Brain microvascular endothelial cell (primary cell): ENCODE measurements around the gene CRBN.

Experiments used
- DNase-seq: peaks from one replicate; pipeline ENCODE4 v3.0.0-alpha.2; 2020
- H3K27ac ChIP-seq: fragments of 250-450 bp; sonication (Bioruptor Pico); 2 replicates; pipeline ENCODE4 v1.5.1; 2020; ENCODE audit warnings: mild to moderate bottlenecking, moderate library complexity
- H3K27me3 ChIP-seq: fragments of 250-450 bp; sonication (Bioruptor Pico); replicated peaks from 2 replicates; pipeline ENCODE4 v1.5.1; 2020; ENCODE audit warnings: mild to moderate bottlenecking
- H3K36me3 ChIP-seq: fragments of 250-450 bp; sonication (Bioruptor Pico); replicated peaks from 2 replicates; pipeline ENCODE4 v1.5.1; 2020; ENCODE audit warnings: mild to moderate bottlenecking
- H3K4me3 ChIP-seq: 2 replicates; pipeline ENCODE4 v1.5.1; 2011; ENCODE audit warnings: low read depth, mild to moderate bottlenecking, control low read depth, low read length, moderate library complexity
- in situ Hi-C: cut with HindIII; loops from 2 replicates; pipeline ENCODE4 v1.10.0; 2017; ENCODE audit warnings: low sequenced_read_pairs, low pct_ligation_motif_present
- TF ChIP-seq, protein P1 (sequence below): IDR thresholded peaks from 2 replicates; pipeline ENCODE4 v1.5.1; 2011; ENCODE audit warnings: low read depth, mild to moderate bottlenecking, moderate library complexity, low read length, control low read depth, inconsistent platforms; ENCODE audit errors: missing control alignments

Gene CRBN

DNA sequence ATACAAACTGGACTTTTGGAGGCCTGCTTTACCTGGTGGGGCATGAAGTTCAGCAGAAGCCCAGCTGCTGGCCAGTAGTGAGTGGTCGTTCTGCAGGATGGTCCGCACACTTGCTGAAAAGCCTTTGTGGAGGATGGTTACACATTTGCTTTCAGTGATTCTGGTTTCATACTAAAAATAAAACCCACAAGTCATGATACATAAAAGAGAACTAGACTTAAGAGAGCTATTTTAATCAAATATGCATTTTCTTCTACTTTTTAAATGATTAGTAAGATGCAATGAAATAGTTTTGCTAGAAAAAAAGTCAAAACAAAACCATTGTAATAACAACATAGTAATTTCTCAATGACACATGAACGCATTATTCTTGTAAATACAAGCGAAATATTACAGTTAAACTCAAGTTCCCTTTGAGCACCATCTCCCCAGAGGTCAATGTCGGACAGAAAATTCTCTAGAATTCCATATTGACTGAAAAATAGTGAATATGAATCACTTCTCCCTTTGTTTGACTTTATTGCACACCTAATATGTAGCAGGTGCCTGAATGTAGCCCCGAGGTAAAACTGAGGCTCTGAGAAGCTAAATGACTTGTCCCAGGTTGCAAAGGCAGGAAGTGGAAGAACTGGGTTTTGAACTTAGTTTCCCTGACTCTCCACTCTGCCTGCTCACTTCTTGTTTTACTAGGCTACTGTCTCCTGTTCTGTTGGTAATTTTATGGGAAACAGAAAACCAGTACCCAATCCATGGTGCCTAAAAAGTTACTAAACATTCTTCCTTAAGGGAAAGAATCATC lies 77.6 kb downstream of the CRBN start:
- H3K4me3 ChIP-seq = no peak overlapping the region
- H3K27me3 ChIP-seq = no peaks in the 10 kb centered on the region
- no peak overlapping the region for H3K27ac ChIP-seq
- H3K36me3 ChIP-seq = no peaks in the 10 kb centered on the region
- no peak for DNase-seq
- in situ Hi-C loops = no loop called here
- TF ChIP-seq, protein P1, sequence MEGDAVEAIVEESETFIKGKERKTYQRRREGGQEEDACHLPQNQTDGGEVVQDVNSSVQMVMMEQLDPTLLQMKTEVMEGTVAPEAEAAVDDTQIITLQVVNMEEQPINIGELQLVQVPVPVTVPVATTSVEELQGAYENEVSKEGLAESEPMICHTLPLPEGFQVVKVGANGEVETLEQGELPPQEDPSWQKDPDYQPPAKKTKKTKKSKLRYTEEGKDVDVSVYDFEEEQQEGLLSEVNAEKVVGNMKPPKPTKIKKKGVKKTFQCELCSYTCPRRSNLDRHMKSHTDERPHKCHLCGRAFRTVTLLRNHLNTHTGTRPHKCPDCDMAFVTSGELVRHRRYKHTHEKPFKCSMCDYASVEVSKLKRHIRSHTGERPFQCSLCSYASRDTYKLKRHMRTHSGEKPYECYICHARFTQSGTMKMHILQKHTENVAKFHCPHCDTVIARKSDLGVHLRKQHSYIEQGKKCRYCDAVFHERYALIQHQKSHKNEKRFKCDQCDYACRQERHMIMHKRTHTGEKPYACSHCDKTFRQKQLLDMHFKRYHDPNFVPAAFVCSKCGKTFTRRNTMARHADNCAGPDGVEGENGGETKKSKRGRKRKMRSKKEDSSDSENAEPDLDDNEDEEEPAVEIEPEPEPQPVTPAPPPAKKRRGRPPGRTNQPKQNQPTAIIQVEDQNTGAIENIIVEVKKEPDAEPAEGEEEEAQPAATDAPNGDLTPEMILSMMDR = no peak
